SU-DHL-6 (cell line): ENCODE data around the gene SERPINB8.
A peak's percentile ranks its signal among the peaks of the same experiment; 100 is the strongest.

ENCODE experiments used
- H2AFZ ChIP-seq: fragments of 200-600 bp; sonication (generic); 2 replicates; pipeline ENCODE4 v1.6.1; 2014; ENCODE audit warnings: low read depth, mild to moderate bottlenecking, moderate library complexity, mixed read lengths, antibody characterized with exemption, low read length; ENCODE audit not compliant: severe bottlenecking
- H3F3A ChIP-seq: fragments of 200-600 bp; shearing (Covaris generic); 2 replicates; pipeline ENCODE4 v1.6.0; 2016; ENCODE audit warnings: antibody characterized with exemption, mild to moderate bottlenecking; ENCODE audit not compliant: insufficient read depth
- H3K27ac ChIP-seq: fragments of 200-600 bp; sonication (generic); 2 replicates; pipeline ENCODE4 v1.5.1; 2016; ENCODE audit warnings: low read depth, mild to moderate bottlenecking, low read length, moderate library complexity, mixed read lengths
- H3K27me3 ChIP-seq: fragments of 200-600 bp; sonication (generic), shearing (Covaris generic); 2 replicates; pipeline ENCODE4 v1.6.0; 2014; ENCODE audit warnings: mild to moderate bottlenecking, low read length
- H3K36me3 ChIP-seq: fragments of 200-600 bp; sonication (generic); 2 replicates; pipeline ENCODE4 v1.6.1; 2014; ENCODE audit warnings: mild to moderate bottlenecking, low read length, mixed read lengths
- H3K4me2 ChIP-seq: fragments of 300-600, 200-600 bp; shearing (Covaris generic), sonication (generic); 2 replicates; pipeline ENCODE4 v1.6.0; 2014; ENCODE audit warnings: low read length, low read depth, mild to moderate bottlenecking; ENCODE audit not compliant: poor library complexity, severe bottlenecking
- H3K4me3 ChIP-seq: fragments of 200-600 bp; sonication (generic); 2 replicates; pipeline ENCODE4 v1.5.1; 2014; ENCODE audit warnings: antibody characterized with exemption, low read length, mild to moderate bottlenecking, mixed read lengths; ENCODE audit not compliant: insufficient read depth, poor library complexity, severe bottlenecking
- H3K79me2 ChIP-seq: fragments of 200-600 bp; sonication (generic); 2 replicates; pipeline ENCODE4 v1.6.1; 2014; ENCODE audit warnings: mild to moderate bottlenecking, low read length, moderate library complexity; ENCODE audit not compliant: insufficient read depth
- H3K9ac ChIP-seq: fragments of 200-600 bp; sonication (generic); 2 replicates; pipeline ENCODE4 v1.7.0; 2014; ENCODE audit warnings: mild to moderate bottlenecking, low read length
- H3K9me2 ChIP-seq: fragments of 200-600 bp; sonication (generic); replicated peaks from 2 replicates; pipeline ENCODE4 v1.6.1; 2014; ENCODE audit warnings: low read length; ENCODE audit not compliant: insufficient read depth
- H3K9me3 ChIP-seq: fragments of 200-600 bp; sonication (generic); 2 replicates; pipeline ENCODE4 v1.6.1; 2014; ENCODE audit warnings: low read length, mixed read lengths; ENCODE audit not compliant: insufficient read depth
- H4K20me1 ChIP-seq: fragments of 200-600 bp; sonication (generic); 2 replicates; pipeline ENCODE4 v1.6.1; 2014; ENCODE audit warnings: low read depth, mild to moderate bottlenecking, antibody characterized with exemption, low read length, moderate library complexity, mixed read lengths
- CTCF ChIP-seq: fragments of 200-600 bp; sonication (generic); IDR thresholded peaks from one replicate; pipeline ENCODE4 v1.5.1; 2017; ENCODE audit warnings: antibody characterized with exemption, mild to moderate bottlenecking, low read length, moderate library complexity; ENCODE audit not compliant: insufficient read depth, poor library complexity, severe bottlenecking
- EZH2phosphoT487 ChIP-seq: fragments of 200-600 bp; sonication (generic), shearing (Covaris generic); conservative IDR thresholded peaks from 2 replicates; pipeline ENCODE4 v1.6.1; 2018; ENCODE audit warnings: mild to moderate bottlenecking, antibody characterized with exemption, low read length, moderate library complexity, mixed read lengths

Gene SERPINB8

GRCh38 chr18:64031411-64031810 lies 61.5 kb downstream of the SERPINB8 start:
- Histone ChIP-seq H3K27me3 (no peaks in the 10 kb centered on the region), H3F3A (no peaks in the 10 kb centered on the region), H3K9me2 (no peaks in the 10 kb centered on the region), H3K9me3 (no peaks in the 10 kb centered on the region), H3K4me2 (no peak overlapping the region), H3K36me3 (no peaks in the 10 kb centered on the region), H3K27ac (no peak overlapping the region), H3K4me3 (no peak overlapping the region), H3K9ac (no peak overlapping the region), H2AFZ (no peak overlapping the region), H4K20me1 (no peaks in the 10 kb centered on the region), H3K79me2 (no peaks in the 10 kb centered on the region)
- TF ChIP-seq EZH2phosphoT487 (no peak), CTCF (no peak)

- H3K27ac ChIP-seq = no peak overlapping the region
- no peaks in the 10 kb centered on the region for H3K79me2 ChIP-seq
- no peaks in the 10 kb centered on the region for H3F3A ChIP-seq
- no peak overlapping the region for H3K9ac ChIP-seq
- H4K20me1 ChIP-seq = no peaks in the 10 kb centered on the region
- no peak overlapping the region for H3K4me3 ChIP-seq
- no peak overlapping the region for H2AFZ ChIP-seq
- no peaks in the 10 kb centered on the region for H3K9me2 ChIP-seq
- H3K9me3 ChIP-seq = no peaks in the 10 kb centered on the region
- TF ChIP-seq CTCF (no peak), EZH2phosphoT487 (no peak)
- H3K4me2 ChIP-seq = no peak overlapping the region
- no peaks in the 10 kb centered on the region for H3K27me3 ChIP-seq
- H3K36me3 ChIP-seq = no peaks in the 10 kb centered on the region
Observed at GRCh38 chr18:64032312-64032711, 62.4 kb downstream of the SERPINB8 start.

- H3K27ac ChIP-seq = no peak overlapping the region
- H3K79me2 ChIP-seq = no peaks in the 10 kb centered on the region
- H3K9me3 ChIP-seq = no peaks in the 10 kb centered on the region
- H3K36me3 ChIP-seq = no peaks in the 10 kb centered on the region
- no peak overlapping the region for H2AFZ ChIP-seq
- H3K9me2 ChIP-seq = no peaks in the 10 kb centered on the region
- no peak overlapping the region for H3K4me3 ChIP-seq
- no peaks in the 10 kb centered on the region for H4K20me1 ChIP-seq
- H3K9ac ChIP-seq = no peak overlapping the region
- H3K27me3 ChIP-seq = no peaks in the 10 kb centered on the region
- H3F3A ChIP-seq = no peaks in the 10 kb centered on the region
- TF ChIP-seq EZH2phosphoT487 = no peak
- peak; percentile 31 for TF ChIP-seq CTCF
- no peak overlapping the region for H3K4me2 ChIP-seq
Observed at GRCh38 chr18:64037812-64038414, 68.0 kb downstream of the SERPINB8 start.
